Fibroblast of skin of scalp (primary cell): Measurements from ENCODE around the gene SLITRK4. TPM values are rescaled to one million over a fixed set of nuclear protein-coding genes. Genes with fewer than 3 reads are reported as not detected.
A peak's percentile ranks its signal among the peaks of the same experiment; 100 is the strongest.

Experiments
- DNase-seq: peaks from one replicate; pipeline ENCODE4 v3.0.0-alpha.2; 2013
- polyA plus RNA-seq, 2 experiments: library from polyadenylated mRNA; unstranded; fragments of 120-200 nt; gene quantifications; one replicate each; pipeline ENCODE4 v1.2.1, GENCODE V29; 2013; ENCODE audit not compliant: insufficient read length in 2 of 2

SLITRK4 gene
- 0.05 TPM for polyA plus RNA-seq (2013, experiment 1 of 2; ENCODE audit: insufficient read length)
- 0.23 TPM for polyA plus RNA-seq (2013, experiment 2 of 2; ENCODE audit: insufficient read length)

- DNase-seq = no peak
These were observed at the start of gene SLITRK4 for GRCh38 chrX:143635915-143636314. TSS of gene SLITRK4 (minus strand) at chrX:143636101. CDS start at chrX:143631108, 4,993 bp downstream.

GRCh38 chrX:143683486-143683885 is 47.6 kb upstream of the SLITRK4 start:
- DNase-seq = no peak

- DNase-seq = no peak
These were observed 39.0 kb upstream of the SLITRK4 start for GRCh38 chrX:143674926-143675325.

- no peak for DNase-seq
These were observed 33.5 kb upstream of the SLITRK4 start for GRCh38 chrX:143669395-143669794.

- peak; percentile 2 for DNase-seq
These were observed 28.4 kb upstream of the SLITRK4 start for GRCh38 chrX:143664302-143664701.

GRCh38 chrX:143663755-143664154 is 27.9 kb upstream of the SLITRK4 start:
- no peak for DNase-seq

GRCh38 chrX:143661286-143661685 is 25.4 kb upstream of the SLITRK4 start:
- no peak for DNase-seq

- DNase-seq = no peak
These were observed 12.8 kb upstream of the SLITRK4 start for GRCh38 chrX:143648705-143649104.

GRCh38 chrX:143642426-143642825 is 6.5 kb upstream of the SLITRK4 start:
- DNase-seq = no peak

GRCh38 chrX:143636831-143637230 is 930 bp upstream of the SLITRK4 start:
- DNase-seq = no peak

- no peak for DNase-seq
These were observed 1.0 kb downstream of the SLITRK4 start for GRCh38 chrX:143634663-143635455.

GRCh38 chrX:143634309-143634662 is 1.6 kb downstream of the SLITRK4 start:
- no peak for DNase-seq

GRCh38 chrX:143633461-143634308 is 2.2 kb downstream of the SLITRK4 start:
- DNase-seq = no peak

GRCh38 chrX:143632625-143633410 is 3.1 kb downstream of the SLITRK4 start:
- no peak for DNase-seq

- DNase-seq = no peak
These were observed 12.2 kb downstream of the SLITRK4 start for GRCh38 chrX:143623657-143624056.

GRCh38 chrX:143621276-143621675 is 14.6 kb downstream of the SLITRK4 start:
- DNase-seq = no peak

- no peak for DNase-seq
These were observed 20.1 kb downstream of the SLITRK4 start for GRCh38 chrX:143615851-143616250.

- DNase-seq = no peak
These were observed 34.1 kb downstream of the SLITRK4 start for GRCh38 chrX:143601809-143602208.

- no peak for DNase-seq
These were observed 54.7 kb downstream of the SLITRK4 start for GRCh38 chrX:143581240-143581639.

- DNase-seq = peak; percentile 0
These were observed 55.6 kb downstream of the SLITRK4 start for GRCh38 chrX:143580266-143580665.
